Astrocyte (in vitro differentiated cells and primary cell): Measurements from ENCODE around the gene OXLD1. TPM values are rescaled to one million over a fixed set of nuclear protein-coding genes. Genes with fewer than 3 reads are reported as not detected.
A peak's percentile ranks its signal among the peaks of the same experiment; 100 is the strongest.

Source experiments
- DNase-seq: peaks from one replicate; pipeline ENCODE4 v3.0.0-alpha.2; 2010; ENCODE audit warnings: low read depth
- FAIRE-seq: peaks from 2 replicates; lab custom pipeline; 2011; peaks lifted over from hg19 to GRCh38; lab: Jason Lieb, UNC
- H2AFZ ChIP-seq: 2 replicates; pipeline ENCODE4 v1.6.0; 2012; ENCODE audit warnings: low read depth, low read length, inconsistent platforms
- H3K27ac ChIP-seq: 2 replicates; pipeline ENCODE4 v1.5.1; 2011; ENCODE audit warnings: low read depth, low read length, inconsistent platforms
- H3K27me3 ChIP-seq: 2 replicates; pipeline ENCODE4 v1.6.0; 2011; ENCODE audit warnings: low read length, inconsistent platforms; ENCODE audit not compliant: insufficient read depth
- H3K36me3 ChIP-seq: 2 replicates; pipeline ENCODE4 v1.5.1; 2011; ENCODE audit warnings: low read length, inconsistent platforms; ENCODE audit not compliant: insufficient read depth
- H3K4me1 ChIP-seq: 2 replicates; pipeline ENCODE4 v1.5.1; 2011; ENCODE audit warnings: low read length, inconsistent platforms; ENCODE audit not compliant: insufficient read depth
- H3K4me2 ChIP-seq: 2 replicates; pipeline ENCODE4 v1.6.0; 2012; ENCODE audit warnings: low read length, inconsistent platforms
- H3K4me3 ChIP-seq: 2 replicates; pipeline ENCODE4 v1.5.1; 2011; ENCODE audit warnings: low read depth, mild to moderate bottlenecking, low read length, inconsistent platforms; ENCODE audit not compliant: insufficient read depth
- H3K79me2 ChIP-seq: 2 replicates; pipeline ENCODE4 v1.6.0; 2012; ENCODE audit warnings: mild to moderate bottlenecking, low read length, inconsistent platforms; ENCODE audit not compliant: insufficient read depth
- H3K9ac ChIP-seq: 2 replicates; pipeline ENCODE4 v1.6.0; 2012; ENCODE audit warnings: mild to moderate bottlenecking, low read length, inconsistent platforms
- H3K9me3 ChIP-seq: 2 replicates; pipeline ENCODE4 v1.5.1; 2012; ENCODE audit warnings: low read depth, mild to moderate bottlenecking, low read length, inconsistent platforms; ENCODE audit not compliant: insufficient read depth
- H4K20me1 ChIP-seq: 2 replicates; pipeline ENCODE4 v1.6.0; 2012; ENCODE audit warnings: low read length, inconsistent platforms; ENCODE audit not compliant: insufficient read depth
- H3K27ac Mint-ChIP-seq: one replicate; pipeline ENCODE4 v1.8.0; 2021; ENCODE audit warnings: mild to moderate bottlenecking, mixed read lengths; ENCODE audit not compliant: unreplicated experiment
- H3K27me3 Mint-ChIP-seq: one replicate; pipeline ENCODE4 v1.8.0; 2021; ENCODE audit warnings: low read depth, mixed read lengths; ENCODE audit not compliant: unreplicated experiment
- H3K36me3 Mint-ChIP-seq: one replicate; pipeline ENCODE4 v1.8.0; 2021; ENCODE audit warnings: low read depth, mixed read lengths; ENCODE audit not compliant: unreplicated experiment
- H3K4me1 Mint-ChIP-seq: one replicate; pipeline ENCODE4 v1.8.0; 2021; ENCODE audit warnings: low read depth, mixed read lengths; ENCODE audit not compliant: unreplicated experiment
- H3K4me3 Mint-ChIP-seq: one replicate; pipeline ENCODE4 v1.8.0; 2021; ENCODE audit warnings: mild to moderate bottlenecking, moderate library complexity, mixed read lengths; ENCODE audit not compliant: unreplicated experiment
- H3K9me3 Mint-ChIP-seq: one replicate; pipeline ENCODE4 v1.8.0; 2021; ENCODE audit warnings: mild to moderate bottlenecking, mixed read lengths; ENCODE audit not compliant: unreplicated experiment
- EZH2 ChIP-seq: IDR thresholded peaks from 2 replicates; pipeline ENCODE4 v1.6.1; 2012; ENCODE audit warnings: mild to moderate bottlenecking, low read length, inconsistent platforms; ENCODE audit not compliant: insufficient read depth
- total RNA-seq: library from RNA; stranded (reverse); gene quantifications from 2 replicates; pipeline ENCODE4 v1.2.1, GENCODE V29; 2021
- TF ChIP-seq, protein P1 (sequence below): IDR thresholded peaks from 2 replicates; pipeline ENCODE4 v1.5.1; 2011; ENCODE audit warnings: low read depth, mild to moderate bottlenecking, inconsistent platforms, low read length, moderate library complexity; ENCODE audit not compliant: insufficient read depth

The OXLD1 gene
- total RNA-seq, 1 donor from 2014 or later, result 22.0 TPM

DNA sequence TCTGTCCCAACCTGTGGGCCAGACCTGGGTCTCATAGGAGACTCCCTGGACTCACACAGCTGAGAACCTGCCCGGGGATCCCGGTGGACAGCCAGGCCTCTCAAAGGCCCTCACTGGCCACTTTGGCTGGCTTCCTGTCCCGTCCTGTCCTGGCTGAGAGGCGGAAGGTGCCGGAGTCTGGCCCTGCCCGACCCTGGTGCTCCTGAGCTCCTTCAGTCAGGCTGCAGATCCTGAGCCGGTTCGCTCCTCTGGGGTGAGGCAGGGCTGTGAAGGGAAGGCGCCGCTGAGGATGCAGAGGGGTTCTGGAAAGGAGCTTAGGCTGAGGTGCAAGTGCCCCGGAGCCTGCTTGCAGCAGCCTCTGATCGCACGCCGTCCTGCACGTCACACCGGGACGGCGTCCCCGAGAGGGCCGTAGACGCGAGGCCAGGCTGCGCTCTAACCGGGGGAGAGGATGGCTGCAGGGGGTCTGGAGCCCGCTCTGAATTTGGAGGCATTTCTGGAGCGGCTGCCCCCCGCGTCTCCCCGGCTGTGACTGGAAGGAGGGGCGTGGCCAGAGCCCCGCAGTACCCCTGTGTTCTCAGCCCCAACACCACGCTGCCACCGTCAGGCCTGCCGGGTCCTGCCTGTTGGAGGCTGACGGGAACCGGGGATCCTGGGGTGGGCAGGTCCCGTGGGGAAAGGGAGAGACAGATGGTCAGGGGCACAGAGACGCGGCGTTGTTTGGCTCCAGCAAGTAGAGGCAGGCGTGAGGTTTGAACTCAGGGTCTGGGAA, 21.6 kb upstream of the OXLD1 start:
- Mint-ChIP-seq H3K9me3 (no peaks in the 10 kb centered on the region), H3K4me3 (no peak overlapping the region), H3K27me3 (no peaks in the 10 kb centered on the region), H3K4me1 (peaks cover 8% of the 10 kb centered on the region), H3K27ac (no peak overlapping the region), H3K36me3 (peaks cover 16% of the 10 kb centered on the region)
- Histone ChIP-seq H3K9me3 (no peaks in the 10 kb centered on the region), H3K4me1 (peaks cover 16% of the 10 kb centered on the region), H2AFZ (no peak overlapping the region), H3K27ac (no peak overlapping the region), H3K79me2 (peaks cover 96% of the 10 kb centered on the region), H3K36me3 (peaks cover 26% of the 10 kb centered on the region), H3K4me3 (no peak overlapping the region), H3K27me3 (no peaks in the 10 kb centered on the region), H3K9ac (no peak overlapping the region), H3K4me2 (no peak overlapping the region), H4K20me1 (peaks cover 86% of the 10 kb centered on the region)
- no peak for TF ChIP-seq EZH2
- DNase-seq (no peak), FAIRE-seq (no peak)

DNA sequence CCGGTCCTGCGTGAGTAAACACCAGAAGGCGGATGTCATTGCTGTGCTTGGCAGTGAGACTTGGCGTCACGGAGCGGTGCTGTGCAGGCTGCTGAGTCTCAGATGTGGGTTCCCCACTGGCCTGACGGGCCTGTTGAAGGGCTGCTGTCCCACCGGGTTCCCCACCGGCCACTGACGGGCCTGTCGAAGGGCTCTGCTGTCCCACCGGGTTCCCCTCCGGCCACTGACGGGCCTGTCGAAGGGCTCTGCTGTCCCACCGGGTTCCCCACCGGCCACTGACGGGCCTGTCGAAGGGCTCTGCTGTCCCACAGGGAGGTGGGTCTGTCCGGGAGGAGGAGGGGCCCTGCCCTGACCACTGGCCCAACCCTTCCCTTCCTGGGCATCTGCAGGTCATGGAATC, 20.2 kb upstream of the OXLD1 start:
- Histone ChIP-seq H3K4me3 (no peak overlapping the region), H3K4me1 (peaks cover 29% of the 10 kb centered on the region), H3K27ac (no peak overlapping the region), H3K27me3 (no peaks in the 10 kb centered on the region), H3K36me3 (peaks cover 22% of the 10 kb centered on the region), H2AFZ (no peak overlapping the region), H3K79me2 (peaks cover 98% of the 10 kb centered on the region), H3K4me2 (no peak overlapping the region), H4K20me1 (peaks cover 85% of the 10 kb centered on the region), H3K9ac (peak overlapping the region; percentile 93), H3K9me3 (no peaks in the 10 kb centered on the region)
- Mint-ChIP-seq H3K4me3 (peak overlapping the region; percentile 57), H3K9me3 (no peaks in the 10 kb centered on the region), H3K4me1 (peaks cover 14% of the 10 kb centered on the region), H3K27ac (no peak overlapping the region), H3K36me3 (peaks cover 16% of the 10 kb centered on the region), H3K27me3 (no peaks in the 10 kb centered on the region)
- DNase-seq (no peak), FAIRE-seq (no peak)
- TF ChIP-seq EZH2, result no peak
- TF ChIP-seq, protein P1, sequence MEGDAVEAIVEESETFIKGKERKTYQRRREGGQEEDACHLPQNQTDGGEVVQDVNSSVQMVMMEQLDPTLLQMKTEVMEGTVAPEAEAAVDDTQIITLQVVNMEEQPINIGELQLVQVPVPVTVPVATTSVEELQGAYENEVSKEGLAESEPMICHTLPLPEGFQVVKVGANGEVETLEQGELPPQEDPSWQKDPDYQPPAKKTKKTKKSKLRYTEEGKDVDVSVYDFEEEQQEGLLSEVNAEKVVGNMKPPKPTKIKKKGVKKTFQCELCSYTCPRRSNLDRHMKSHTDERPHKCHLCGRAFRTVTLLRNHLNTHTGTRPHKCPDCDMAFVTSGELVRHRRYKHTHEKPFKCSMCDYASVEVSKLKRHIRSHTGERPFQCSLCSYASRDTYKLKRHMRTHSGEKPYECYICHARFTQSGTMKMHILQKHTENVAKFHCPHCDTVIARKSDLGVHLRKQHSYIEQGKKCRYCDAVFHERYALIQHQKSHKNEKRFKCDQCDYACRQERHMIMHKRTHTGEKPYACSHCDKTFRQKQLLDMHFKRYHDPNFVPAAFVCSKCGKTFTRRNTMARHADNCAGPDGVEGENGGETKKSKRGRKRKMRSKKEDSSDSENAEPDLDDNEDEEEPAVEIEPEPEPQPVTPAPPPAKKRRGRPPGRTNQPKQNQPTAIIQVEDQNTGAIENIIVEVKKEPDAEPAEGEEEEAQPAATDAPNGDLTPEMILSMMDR, result no peak

DNA sequence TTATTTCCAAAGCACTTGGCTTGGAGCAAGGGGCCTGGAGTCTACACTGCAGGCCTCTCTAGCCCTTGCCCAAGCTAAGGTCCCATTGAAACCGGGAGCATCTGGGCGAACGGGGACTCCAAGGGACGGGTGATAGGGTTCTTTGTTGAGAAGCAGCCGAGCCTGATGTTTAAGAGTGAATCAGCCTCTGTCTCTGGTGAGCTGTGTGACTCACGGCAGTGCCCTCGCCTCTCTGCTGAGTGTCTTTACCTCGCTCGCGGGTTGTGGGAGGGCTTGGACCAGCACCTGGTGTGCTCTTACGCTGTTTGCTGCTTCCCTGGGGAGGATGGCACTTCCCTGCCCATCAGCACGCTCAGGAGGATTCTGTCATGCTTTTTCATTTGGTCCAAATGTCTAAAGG, 18.7 kb upstream of the OXLD1 start:
- no peak for FAIRE-seq
- no peak for TF ChIP-seq EZH2
- TF ChIP-seq, protein P1, result no peak

More for the DNA sequence above, 18.7 kb upstream of the OXLD1 start:
- DNase-seq, result peak; percentile 66
- H3K4me1 ChIP-seq, result peaks cover 29% of the 10 kb centered on the region
- peaks cover 97% of the 10 kb centered on the region for H3K79me2 ChIP-seq
- Mint-ChIP-seq H3K4me1 (peaks cover 14% of the 10 kb centered on the region), H3K9me3 (no peaks in the 10 kb centered on the region), H3K36me3 (peaks cover 14% of the 10 kb centered on the region), H3K27me3 (no peaks in the 10 kb centered on the region), H3K4me3 (peak overlapping the region; percentile 93), H3K27ac (peak overlapping the region; percentile 93)
- peak overlapping the region; percentile 79 for H3K4me3 ChIP-seq
- H3K27me3 ChIP-seq, result no peaks in the 10 kb centered on the region
- peaks cover 20% of the 10 kb centered on the region for H3K36me3 ChIP-seq
- H4K20me1 ChIP-seq, result peaks cover 75% of the 10 kb centered on the region
- H2AFZ ChIP-seq, result no peak overlapping the region
- H3K9ac ChIP-seq, result peak overlapping the region; percentile 93
- H3K27ac ChIP-seq, result peak overlapping the region; percentile 95
- H3K4me2 ChIP-seq, result peak overlapping the region; percentile 97
- H3K9me3 ChIP-seq, result no peaks in the 10 kb centered on the region
